ENCODE data around the gene RSRC1.

GRCh38 chr3:158465074-158465473 is 355.2 kb downstream of the RSRC1 start:
- TF ChIP-seq EZH2phosphoT487 (IDR thresholded peaks at IDR 0.05; ENCODE audit: borderline replicate concordance, low read depth, low read length) (no peak), CTCF (conservative IDR thresholded peaks at IDR 0.05; ENCODE audit: low read length) (no peak)
